GM19438 (cell line): Measurements from ENCODE around the gene ZNHIT1.

Experiments
- ATAC-seq: cut with Tn5 transposase; IDR thresholded peaks from one replicate; pipeline ENCODE4 v1.9.1; 2021; ENCODE audit warnings: low read depth; ENCODE audit not compliant: unreplicated experiment

Gene ZNHIT1

GRCh38 chr7:101217388-101218235 is at the start of gene ZNHIT1, which contains the start of gene PLOD3:
ZNHIT1 (plus strand) TSS chr7:101218165; CDS start chr7:101218196, 31 bp downstream.
PLOD3 (minus strand) TSS chr7:101217581; CDS start chr7:101217274, 307 bp downstream.
- ATAC-seq: peak; percentile 71

- ATAC-seq: no peak
Measured at GRCh38 chr7:101168412-101169049, 49.4 kb upstream of the ZNHIT1 start.

GRCh38 chr7:101169110-101169837 is 48.7 kb upstream of the ZNHIT1 start:
- no peak for ATAC-seq

DNA sequence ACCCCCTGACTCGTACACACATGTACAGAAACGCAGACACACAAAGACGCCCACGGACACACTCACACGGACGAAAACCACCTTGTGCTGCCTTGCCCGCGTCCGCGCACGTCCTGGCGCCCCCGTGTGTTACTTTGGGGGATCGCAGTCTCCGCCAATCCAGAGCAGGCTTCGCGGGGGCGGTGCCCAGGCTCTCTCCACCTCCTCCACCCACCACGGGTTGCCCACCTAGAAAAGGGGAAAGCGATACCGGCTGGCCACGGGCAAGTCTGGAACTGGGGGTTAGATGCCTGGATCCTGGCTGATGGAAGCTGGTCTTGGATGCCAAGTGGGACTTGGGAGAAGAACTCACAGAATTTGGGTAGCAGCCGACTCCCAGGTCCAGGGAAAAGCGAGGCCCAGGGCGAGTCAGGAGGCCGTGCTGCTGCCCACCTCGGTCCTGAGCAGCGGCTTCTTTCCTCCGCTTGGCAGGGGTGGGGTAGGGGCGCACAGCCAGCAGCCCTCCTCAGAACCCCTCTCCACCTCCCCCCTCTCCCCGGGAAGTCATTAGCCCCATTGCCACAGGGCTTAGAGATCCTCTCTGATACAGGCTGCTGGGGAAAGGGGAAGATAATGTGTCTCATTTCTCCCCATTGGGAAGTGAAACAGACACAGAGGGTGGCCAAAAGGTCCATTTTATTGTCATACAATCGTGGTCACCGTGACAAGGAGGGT is 48.0 kb upstream of the ZNHIT1 start:
- no peak for ATAC-seq

DNA sequence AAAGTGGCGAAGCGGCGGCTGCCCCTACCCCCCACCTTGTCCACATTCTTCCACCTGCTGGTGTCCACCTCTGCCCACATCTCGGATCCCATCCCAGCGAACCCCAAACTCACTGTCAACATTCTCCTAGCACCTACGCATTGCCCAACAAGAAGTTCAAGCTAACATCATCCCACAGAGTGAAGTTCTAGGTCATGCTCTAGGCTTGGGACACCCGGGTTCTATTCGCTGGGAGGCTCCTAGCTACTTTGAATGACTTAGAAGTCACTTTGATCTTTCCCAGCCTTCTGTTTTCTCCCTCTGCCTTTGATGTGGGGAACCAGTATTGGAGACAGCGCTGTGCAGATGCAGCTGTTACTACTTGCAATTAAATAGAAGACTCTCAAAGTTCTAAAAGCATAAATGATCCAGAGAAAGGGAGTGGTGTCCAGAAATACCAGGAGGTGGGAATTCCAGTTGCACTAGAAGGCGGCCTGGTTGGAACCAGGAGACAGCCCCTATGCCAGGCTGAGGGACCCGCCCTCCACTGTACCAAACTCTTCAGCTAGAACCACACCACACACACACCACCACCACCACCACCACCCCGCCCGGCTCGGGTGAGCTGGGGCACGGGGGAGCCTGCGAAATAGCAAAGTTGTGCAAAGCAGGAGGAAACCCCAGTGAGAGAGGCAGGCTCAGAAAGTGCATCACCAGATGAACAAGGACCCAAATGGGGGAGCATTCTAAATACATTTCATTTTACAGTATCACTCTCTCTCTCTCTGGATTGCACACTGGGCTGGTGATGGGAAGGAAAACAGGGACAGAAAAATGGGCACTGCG is 47.1 kb upstream of the ZNHIT1 start:
- ATAC-seq: no peak

GRCh38 chr7:101171442-101171837 is 46.5 kb upstream of the ZNHIT1 start:
- no peak for ATAC-seq

DNA sequence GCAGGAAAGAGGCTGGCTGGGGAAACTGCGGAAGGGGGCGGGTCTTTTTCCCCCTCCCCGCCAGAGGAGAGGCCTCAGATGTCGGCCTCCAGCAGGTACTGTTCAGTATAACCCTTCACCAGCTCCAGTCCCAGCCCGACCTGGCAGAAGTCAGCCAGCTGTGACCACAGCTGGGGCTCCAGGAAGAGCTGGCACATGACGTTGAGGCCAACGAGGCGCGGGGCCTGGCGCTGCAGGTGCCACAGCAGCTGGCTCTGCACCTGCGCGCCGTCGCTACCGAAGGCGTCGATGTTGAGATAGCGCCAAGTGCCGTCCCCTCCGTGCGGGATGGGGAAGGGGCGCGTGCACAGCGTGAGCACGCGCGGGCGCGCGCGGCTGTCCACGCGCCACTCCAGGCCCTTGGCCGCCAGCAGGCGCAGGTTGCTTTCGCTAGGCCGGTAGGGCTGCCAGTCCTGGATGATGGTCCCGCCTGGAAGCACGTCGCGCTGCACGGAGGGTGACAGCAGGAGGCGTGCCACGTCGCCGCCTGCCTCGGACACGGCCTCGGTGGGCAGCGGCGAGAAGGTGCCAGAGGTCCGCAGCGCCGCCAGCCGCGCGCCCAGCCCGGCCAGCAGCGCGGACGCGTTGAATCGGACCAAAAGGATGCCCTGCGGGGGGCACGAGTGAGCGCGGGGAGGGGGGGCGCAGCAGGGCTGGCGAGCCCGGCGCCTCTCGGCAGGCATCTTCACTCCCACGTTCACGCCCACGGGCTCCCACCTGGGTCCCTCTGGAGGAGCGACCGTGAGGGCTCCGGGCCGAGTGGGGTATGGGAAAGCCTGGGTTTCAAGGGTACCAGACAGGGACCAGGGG is 45.7 kb upstream of the ZNHIT1 start:
- no peak for ATAC-seq

GRCh38 chr7:101172854-101173751 is 44.9 kb upstream of the ZNHIT1 start:
- ATAC-seq: no peak

GRCh38 chr7:101173752-101174244 is 44.2 kb upstream of the ZNHIT1 start:
- ATAC-seq: no peak

- no peak for ATAC-seq
Measured at GRCh38 chr7:101174322-101174854, 43.6 kb upstream of the ZNHIT1 start.

DNA sequence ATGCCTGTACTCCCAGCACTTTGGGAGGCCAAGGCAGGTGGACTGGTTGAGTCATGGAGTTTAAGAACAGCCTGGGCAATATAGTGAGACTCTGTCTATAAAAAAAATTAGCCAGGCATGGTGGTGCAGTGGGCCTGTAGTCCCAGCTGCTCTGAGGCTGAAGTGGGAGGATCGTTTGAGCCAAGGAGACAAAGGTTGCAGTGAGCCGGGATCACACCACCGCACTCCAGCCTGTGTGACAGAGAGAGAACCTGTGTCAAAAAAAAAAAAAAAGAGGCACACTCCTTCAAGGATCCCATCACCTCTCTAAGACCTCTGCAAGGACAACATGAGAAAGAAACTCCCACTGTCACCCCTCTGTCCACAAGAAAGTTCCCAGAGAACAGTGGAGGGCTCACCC is 42.3 kb upstream of the ZNHIT1 start:
- no peak for ATAC-seq

DNA sequence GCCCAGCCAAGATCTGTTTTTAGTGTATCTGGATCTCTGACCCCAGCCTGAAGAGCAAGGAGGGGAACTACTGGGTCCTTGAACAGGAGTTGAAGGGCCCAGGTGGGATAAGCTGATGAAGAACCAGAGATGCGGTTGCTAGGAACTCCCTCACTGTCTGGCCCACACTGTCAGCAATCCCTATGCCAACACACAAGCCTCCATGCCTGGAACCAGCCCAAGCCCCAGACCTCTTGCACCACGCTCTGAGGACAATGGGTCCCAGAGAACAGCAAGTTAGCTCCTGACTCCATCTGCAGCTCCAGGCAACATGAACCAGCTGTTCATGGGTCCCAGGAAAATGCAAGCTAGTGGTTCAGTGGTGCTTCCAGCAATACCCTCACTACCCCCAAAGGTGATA is 40.3 kb upstream of the ZNHIT1 start:
- no peak for ATAC-seq

DNA sequence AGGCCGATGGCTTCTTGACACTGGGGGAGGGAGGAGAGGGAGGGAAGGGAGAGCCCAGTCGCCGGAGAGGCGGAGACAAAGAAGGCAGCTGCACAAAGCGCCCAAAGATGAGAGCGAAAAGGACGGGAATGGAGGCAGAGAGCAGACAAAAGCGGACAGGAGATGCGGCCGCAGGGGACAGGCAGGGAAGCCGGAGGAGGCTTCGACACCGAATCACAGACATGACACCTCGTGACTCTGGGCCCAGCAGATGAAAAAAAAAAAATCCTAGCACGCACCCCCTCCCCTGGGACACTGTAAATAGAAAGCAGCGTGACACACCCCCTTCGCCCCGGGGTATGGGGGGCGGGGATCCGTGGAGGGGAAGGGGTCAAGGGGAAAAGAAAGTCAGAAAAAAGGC is 38.8 kb upstream of the ZNHIT1 start:
- no peak for ATAC-seq

- ATAC-seq: no peak
Measured at GRCh38 chr7:101179713-101180112, 38.3 kb upstream of the ZNHIT1 start.

DNA sequence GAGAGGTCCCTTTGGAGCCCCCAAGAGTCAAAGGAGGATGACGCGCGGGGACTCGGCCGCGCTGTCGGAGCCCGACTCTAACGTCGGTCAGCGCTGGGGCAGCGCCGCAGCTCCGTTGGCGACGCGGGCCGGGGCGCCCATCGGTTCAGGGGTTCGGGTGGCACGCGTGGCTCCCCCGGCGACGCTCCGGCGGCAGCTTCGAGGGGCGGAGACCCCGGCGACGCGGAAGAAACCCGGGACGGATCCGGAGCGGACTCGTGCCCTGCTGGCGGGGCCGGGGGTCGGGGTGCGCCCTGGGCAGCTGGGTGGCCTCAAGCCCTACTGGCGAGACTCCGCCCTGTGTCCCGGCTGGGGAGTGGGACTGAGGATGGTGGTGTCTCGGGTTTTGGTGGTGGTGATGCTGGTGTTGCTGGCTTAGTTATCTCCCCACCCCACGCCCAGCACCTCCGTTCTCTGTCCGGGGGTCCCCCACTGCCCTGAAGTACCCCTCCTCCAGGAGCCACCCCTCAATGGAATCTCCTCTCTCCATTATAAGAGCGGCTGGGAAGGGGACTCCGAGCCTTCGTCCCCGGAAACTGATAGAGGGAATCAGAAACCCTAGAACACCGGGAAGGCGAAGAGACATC is 37.7 kb upstream of the ZNHIT1 start, which contains the start of gene NAT16:
Gene NAT16 (minus strand): TSS at position 164 of the 626 bp plus-strand sequence. CDS start 5,486 bp downstream, outside the sequence.
- no peak for ATAC-seq

DNA sequence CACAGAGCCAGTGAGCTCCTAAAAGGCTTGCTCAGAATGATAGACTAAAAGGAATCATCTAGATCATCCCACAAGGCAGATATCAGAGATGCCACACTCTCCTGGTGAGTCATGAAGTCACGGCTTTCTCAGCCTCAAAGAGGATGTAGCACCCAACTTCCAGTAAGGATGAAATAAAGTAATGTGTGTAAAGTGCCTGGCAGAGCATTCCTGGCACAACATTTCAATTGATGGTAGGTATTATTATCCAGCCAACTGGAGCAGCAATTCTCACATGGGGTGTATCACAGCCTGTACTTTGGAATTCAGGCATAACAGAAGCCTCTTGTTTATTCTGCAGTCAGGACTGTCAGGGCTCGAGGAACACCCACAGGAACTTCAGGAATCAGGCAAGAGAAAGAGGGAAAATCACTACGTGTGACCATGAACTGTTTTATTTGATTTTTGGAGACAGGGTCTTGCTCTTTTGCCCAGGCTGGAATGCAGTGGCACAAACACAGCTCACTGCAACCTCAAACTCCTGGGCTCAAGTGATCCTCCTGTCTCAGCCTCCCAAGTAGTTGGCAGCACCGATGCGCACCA is 32.6 kb upstream of the ZNHIT1 start:
- ATAC-seq: no peak
